Measurements from ENCODE around the gene DLK1. TPM values are rescaled to one million over a fixed set of nuclear protein-coding genes. Genes with fewer than 3 reads are reported as not detected.

DLK1 gene
- total and polyA plus RNA-seq, 2 experiments from 2014 or later: not detected

DNA sequence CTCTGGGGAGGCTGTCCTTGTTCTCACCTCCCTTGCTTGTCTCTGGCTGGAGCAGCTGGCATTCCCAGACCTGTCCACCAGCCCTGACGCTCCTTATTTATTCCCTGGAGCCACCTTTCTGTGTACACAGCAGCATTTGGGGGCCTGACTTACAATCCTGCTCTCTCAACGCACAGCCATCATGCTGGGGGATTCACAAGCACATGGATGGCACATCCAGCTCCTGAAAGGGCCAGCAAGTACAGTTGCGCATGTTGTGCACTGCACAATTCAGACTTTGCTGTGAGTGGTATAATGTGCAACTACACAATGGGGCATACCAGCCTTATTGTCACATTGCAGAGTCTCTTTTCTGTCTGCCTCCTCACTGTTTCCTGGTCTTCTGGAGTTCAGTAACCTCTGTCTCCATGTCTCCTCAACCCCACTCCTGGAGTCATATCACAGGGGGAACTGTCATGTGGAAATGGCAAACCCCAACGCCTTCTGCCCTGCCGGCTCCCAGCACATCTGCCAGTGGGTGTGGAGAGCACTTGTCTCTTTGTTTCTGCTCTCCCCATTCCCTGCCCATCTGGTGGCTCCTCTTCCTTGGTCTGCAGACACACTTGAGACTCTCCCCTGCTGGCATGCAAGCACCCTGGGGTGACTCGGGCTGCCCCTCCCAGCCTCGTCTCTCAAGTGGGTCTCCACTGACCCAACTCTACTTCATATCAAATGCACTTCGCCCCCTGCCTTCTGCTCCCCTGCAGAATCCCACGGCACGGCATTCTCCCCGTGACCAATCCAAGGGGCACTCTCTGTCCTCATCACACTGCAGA is 58.0 kb downstream of the DLK1 start:
- no peaks in the 10 kb centered on the region for H3K9me2 ChIP-seq (ENCODE audit: insufficient read depth)
- no peaks in the 10 kb centered on the region for H3K36me3 ChIP-seq (ENCODE audit: low read depth)
- H3K79me2 ChIP-seq (ENCODE audit: insufficient read depth): no peaks in the 10 kb centered on the region
- TF ChIP-seq EZH2phosphoT487 (IDR thresholded peaks at IDR 0.05; ENCODE audit: insufficient read depth, low read depth) (no peak), EZH2 (IDR thresholded peaks at IDR 0.05; ENCODE audit: insufficient read depth, poor library complexity, severe bottlenecking) (no peak)
- in situ Hi-C loops (cut with MboI): no loop called here
- H3K9me3 ChIP-seq (ENCODE audit: low read depth): no peaks in the 10 kb centered on the region
- H3K27ac ChIP-seq: no peak overlapping the region
- no peaks in the 10 kb centered on the region for H4K20me1 ChIP-seq (ENCODE audit: insufficient read depth)
- no peak overlapping the region for H3K4me2 ChIP-seq (ENCODE audit: unreplicated experiment)
- H3K4me1 ChIP-seq (ENCODE audit: insufficient read depth): no peaks in the 10 kb centered on the region
- 40% methylated on average over 11 of the region's 11 CpGs for WGBS, 2 experiments (ENCODE audit: low coverage in 1 of 2, low lambda C conversion rate in 2 of 2, missing lambda C conversion rate in 2 of 2)
- H3K9ac ChIP-seq: no peak overlapping the region
- peaks cover 52% of the 10 kb centered on the region for H3K27me3 ChIP-seq (replicated peaks; ENCODE audit: insufficient read depth)
- no peak overlapping the region for H2AFZ ChIP-seq
- H3F3A ChIP-seq (ENCODE audit: insufficient read depth): no peaks in the 10 kb centered on the region
- no peak overlapping the region for H3K4me3 ChIP-seq
- DNase-seq: no peak

DNA sequence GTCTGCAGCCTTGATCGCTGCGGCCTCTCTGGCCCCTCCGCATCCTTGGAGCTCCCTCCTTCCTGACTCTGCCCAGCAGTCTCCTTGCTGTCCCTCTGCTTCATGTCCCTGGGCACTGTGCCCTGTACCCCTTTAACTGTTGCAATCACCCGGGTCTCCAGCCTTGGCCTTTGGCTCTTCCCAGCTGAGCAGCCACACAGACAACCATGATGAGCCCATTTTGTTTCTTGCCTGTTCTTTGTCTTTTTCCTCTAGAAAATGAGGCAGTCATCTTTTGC is 58.6 kb downstream of the DLK1 start:
- 78 to 83% methylated on average over 4 of the region's 4 CpGs for WGBS, 2 experiments (ENCODE audit: low coverage in 1 of 2, low lambda C conversion rate in 2 of 2, missing lambda C conversion rate in 2 of 2)
- no peak overlapping the region for H2AFZ ChIP-seq
- TF ChIP-seq EZH2phosphoT487 (IDR thresholded peaks at IDR 0.05; ENCODE audit: insufficient read depth, low read depth): no peak
- TF ChIP-seq EZH2 (IDR thresholded peaks at IDR 0.05; ENCODE audit: insufficient read depth, poor library complexity, severe bottlenecking): no peak

DNA sequence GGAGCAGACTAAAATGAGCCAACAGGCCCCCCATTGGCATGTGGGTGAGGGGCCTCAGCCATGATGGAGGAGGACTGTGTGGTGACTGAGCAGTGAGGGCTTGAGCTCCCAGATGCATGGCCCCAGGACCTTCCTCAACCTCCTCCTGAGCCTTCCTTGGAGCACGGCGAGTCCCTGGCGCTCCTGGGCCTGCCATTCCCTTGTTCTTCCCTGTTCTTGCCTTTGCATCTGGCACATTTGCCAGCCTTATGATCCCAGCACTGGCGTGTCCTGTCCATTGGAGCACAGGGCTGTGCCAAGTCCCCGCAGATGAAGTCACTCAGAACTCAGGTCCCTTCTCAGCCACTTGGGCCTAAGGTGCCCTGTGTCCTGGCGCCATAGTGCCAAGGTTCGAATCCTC is 58.9 kb downstream of the DLK1 start:
- H3K4me2 ChIP-seq (ENCODE audit: unreplicated experiment): no peak overlapping the region
- H3K9ac ChIP-seq: no peak overlapping the region
- no peaks in the 10 kb centered on the region for H3K4me1 ChIP-seq (ENCODE audit: insufficient read depth)
- no peaks in the 10 kb centered on the region for H4K20me1 ChIP-seq (ENCODE audit: insufficient read depth)
- H3F3A ChIP-seq (ENCODE audit: insufficient read depth): no peaks in the 10 kb centered on the region
- H3K27me3 ChIP-seq (replicated peaks; ENCODE audit: insufficient read depth): peaks cover 52% of the 10 kb centered on the region
- no peak for DNase-seq
- WGBS, 2 experiments (ENCODE audit: low coverage in 1 of 2, low lambda C conversion rate in 2 of 2, missing lambda C conversion rate in 2 of 2): 62 to 64% methylated on average over 7 of the region's 7 CpGs
- no peaks in the 10 kb centered on the region for H3K36me3 ChIP-seq (ENCODE audit: low read depth)
- no peak overlapping the region for H3K27ac ChIP-seq
- no peaks in the 10 kb centered on the region for H3K9me2 ChIP-seq (ENCODE audit: insufficient read depth)
- no peak overlapping the region for H3K4me3 ChIP-seq
- H3K9me3 ChIP-seq (ENCODE audit: low read depth): no peaks in the 10 kb centered on the region
- H2AFZ ChIP-seq: no peak overlapping the region
- in situ Hi-C loops (cut with MboI): no loop called here
- TF ChIP-seq EZH2 (IDR thresholded peaks at IDR 0.05; ENCODE audit: insufficient read depth, poor library complexity, severe bottlenecking) (no peak), EZH2phosphoT487 (IDR thresholded peaks at IDR 0.05; ENCODE audit: insufficient read depth, low read depth) (no peak)
- no peaks in the 10 kb centered on the region for H3K79me2 ChIP-seq (ENCODE audit: insufficient read depth)

More for the DNA sequence above, 58.6 kb downstream of the DLK1 start:
- H3K4me3 ChIP-seq: no peak overlapping the region
- in situ Hi-C loops (cut with MboI): no loop called here
- DNase-seq: no peak
- H3K79me2 ChIP-seq (ENCODE audit: insufficient read depth): no peaks in the 10 kb centered on the region
- H3K4me1 ChIP-seq (ENCODE audit: insufficient read depth): no peaks in the 10 kb centered on the region
- no peaks in the 10 kb centered on the region for H3F3A ChIP-seq (ENCODE audit: insufficient read depth)
- H3K9me2 ChIP-seq (ENCODE audit: insufficient read depth): no peaks in the 10 kb centered on the region
- no peak overlapping the region for H3K9ac ChIP-seq
- peaks cover 52% of the 10 kb centered on the region for H3K27me3 ChIP-seq (replicated peaks; ENCODE audit: insufficient read depth)
- no peaks in the 10 kb centered on the region for H3K36me3 ChIP-seq (ENCODE audit: low read depth)
- H4K20me1 ChIP-seq (ENCODE audit: insufficient read depth): no peaks in the 10 kb centered on the region
- no peaks in the 10 kb centered on the region for H3K9me3 ChIP-seq (ENCODE audit: low read depth)
- H3K27ac ChIP-seq: no peak overlapping the region
- no peak overlapping the region for H3K4me2 ChIP-seq (ENCODE audit: unreplicated experiment)

DNA sequence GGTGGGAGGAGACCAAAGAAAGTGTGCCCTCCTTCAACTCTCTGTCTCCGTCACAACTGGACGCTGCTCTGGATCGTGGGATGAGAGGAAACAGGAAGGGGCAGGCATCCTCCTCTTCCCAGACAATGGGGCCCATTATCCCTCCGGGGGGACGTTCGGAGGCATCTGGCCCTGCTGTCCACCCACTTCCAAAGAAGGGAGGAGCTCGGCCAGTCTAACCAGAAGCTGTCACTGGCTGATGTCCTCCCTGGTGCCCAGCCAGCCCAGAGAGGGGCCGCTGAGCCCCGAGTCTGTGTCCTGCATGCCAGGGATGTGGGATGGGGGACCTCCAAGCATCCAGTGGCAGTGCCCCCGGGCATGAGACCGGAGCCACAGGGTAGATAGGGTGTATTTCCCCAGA is 59.4 kb downstream of the DLK1 start:
- Histone ChIP-seq H2AFZ (no peak overlapping the region), H3K4me3 (no peak overlapping the region), H4K20me1 (ENCODE audit: insufficient read depth) (no peaks in the 10 kb centered on the region), H3K27ac (no peak overlapping the region), H3K4me1 (ENCODE audit: insufficient read depth) (no peaks in the 10 kb centered on the region), H3K9me3 (ENCODE audit: low read depth) (no peaks in the 10 kb centered on the region), H3K4me2 (ENCODE audit: unreplicated experiment) (no peak overlapping the region), H3K27me3 (replicated peaks; ENCODE audit: insufficient read depth) (peaks cover 54% of the 10 kb centered on the region), H3K79me2 (ENCODE audit: insufficient read depth) (no peaks in the 10 kb centered on the region), H3K36me3 (ENCODE audit: low read depth) (no peaks in the 10 kb centered on the region), H3K9me2 (ENCODE audit: insufficient read depth) (no peaks in the 10 kb centered on the region), H3K9ac (no peak overlapping the region), H3F3A (ENCODE audit: insufficient read depth) (no peaks in the 10 kb centered on the region)
- 56% methylated on average over 11 of the region's 11 CpGs for WGBS, 2 experiments (ENCODE audit: low coverage in 1 of 2, low lambda C conversion rate in 2 of 2, missing lambda C conversion rate in 2 of 2)
- TF ChIP-seq EZH2 (IDR thresholded peaks at IDR 0.05; ENCODE audit: insufficient read depth, poor library complexity, severe bottlenecking): no peak
- TF ChIP-seq EZH2phosphoT487 (IDR thresholded peaks at IDR 0.05; ENCODE audit: insufficient read depth, low read depth): no peak
- in situ Hi-C loops (cut with MboI): no loop called here
- DNase-seq: no peak

Data from GM23248 (cell line).